ENCODE results near the gene PPCS.

Gene PPCS

GRCh38 chr1:42442662-42443061, 13.7 kb upstream of the PPCS start:
- Histone ChIP-seq H3K79me2 (ENCODE audit: low read length) (no peaks in the 10 kb centered on the region), H3K4me2 (ENCODE audit: low read depth, low read length) (no peak overlapping the region), H3K27me3 (replicated peaks; ENCODE audit: insufficient read depth, low read length) (no peaks in the 10 kb centered on the region), H3K9me2 (replicated peaks; ENCODE audit: insufficient read depth, low read length) (no peaks in the 10 kb centered on the region), H3F3A (ENCODE audit: insufficient read depth, low read length) (no peaks in the 10 kb centered on the region), H3K9ac (ENCODE audit: low read length) (no peak overlapping the region), H3K4me3 (ENCODE audit: low read length) (no peak overlapping the region), H3K9me3 (replicated peaks; ENCODE audit: insufficient read depth, low read length) (no peaks in the 10 kb centered on the region), H4K20me1 (ENCODE audit: insufficient read depth, low read length) (no peaks in the 10 kb centered on the region), H3K36me3 (replicated peaks; ENCODE audit: insufficient read depth, low read length) (no peaks in the 10 kb centered on the region), H3K27ac (ENCODE audit: low read length) (no peak overlapping the region), H3K4me1 (ENCODE audit: low read length) (no peaks in the 10 kb centered on the region), H2AFZ (ENCODE audit: low read length) (no peak overlapping the region)
- no peak for TF ChIP-seq EZH2phosphoT487 (IDR thresholded peaks at IDR 0.05; ENCODE audit: low read length)
- TF ChIP-seq CTCF (IDR thresholded peaks at IDR 0.05; ENCODE audit: low read length) = no peak
- no peak for TF ChIP-seq EZH2 (optimal IDR thresholded peaks at IDR 0.05; ENCODE audit: low read depth, low read length)
- DNase-seq = no peak

- Histone ChIP-seq H3K36me3 (replicated peaks; ENCODE audit: insufficient read depth, low read length) (no peaks in the 10 kb centered on the region), H3K79me2 (ENCODE audit: low read length) (no peaks in the 10 kb centered on the region), H3K9me2 (replicated peaks; ENCODE audit: insufficient read depth, low read length) (no peaks in the 10 kb centered on the region), H4K20me1 (ENCODE audit: insufficient read depth, low read length) (no peaks in the 10 kb centered on the region), H3K4me1 (ENCODE audit: low read length) (no peaks in the 10 kb centered on the region), H3K27ac (ENCODE audit: low read length) (no peak overlapping the region), H2AFZ (ENCODE audit: low read length) (no peak overlapping the region), H3K9me3 (replicated peaks; ENCODE audit: insufficient read depth, low read length) (no peaks in the 10 kb centered on the region), H3K4me2 (ENCODE audit: low read depth, low read length) (no peak overlapping the region), H3F3A (ENCODE audit: insufficient read depth, low read length) (no peaks in the 10 kb centered on the region), H3K27me3 (replicated peaks; ENCODE audit: insufficient read depth, low read length) (no peaks in the 10 kb centered on the region), H3K4me3 (ENCODE audit: low read length) (no peak overlapping the region), H3K9ac (ENCODE audit: low read length) (no peak overlapping the region)
- TF ChIP-seq CTCF (IDR thresholded peaks at IDR 0.05; ENCODE audit: low read length) (no peak), EZH2 (optimal IDR thresholded peaks at IDR 0.05; ENCODE audit: low read depth, low read length) (no peak), EZH2phosphoT487 (IDR thresholded peaks at IDR 0.05; ENCODE audit: low read length) (no peak)
- DNase-seq = no peak
Observed at GRCh38 chr1:42449256-42449655, 7.1 kb upstream of the PPCS start.

GRCh38 chr1:42450061-42450460, 6.3 kb upstream of the PPCS start:
- no peak overlapping the region for H3K27ac ChIP-seq (ENCODE audit: low read length)
- no peak for DNase-seq
- no peaks in the 10 kb centered on the region for H3K9me2 ChIP-seq (replicated peaks; ENCODE audit: insufficient read depth, low read length)
- no peaks in the 10 kb centered on the region for H4K20me1 ChIP-seq (ENCODE audit: insufficient read depth, low read length)
- H3K4me2 ChIP-seq (ENCODE audit: low read depth, low read length) = no peak overlapping the region
- no peak overlapping the region for H3K9ac ChIP-seq (ENCODE audit: low read length)
- no peaks in the 10 kb centered on the region for H3F3A ChIP-seq (ENCODE audit: insufficient read depth, low read length)
- H3K27me3 ChIP-seq (replicated peaks; ENCODE audit: insufficient read depth, low read length) = no peaks in the 10 kb centered on the region
- no peaks in the 10 kb centered on the region for H3K9me3 ChIP-seq (replicated peaks; ENCODE audit: insufficient read depth, low read length)
- H3K79me2 ChIP-seq (ENCODE audit: low read length) = no peaks in the 10 kb centered on the region
- H3K36me3 ChIP-seq (replicated peaks; ENCODE audit: insufficient read depth, low read length) = no peaks in the 10 kb centered on the region
- no peaks in the 10 kb centered on the region for H3K4me1 ChIP-seq (ENCODE audit: low read length)
- TF ChIP-seq EZH2 (optimal IDR thresholded peaks at IDR 0.05; ENCODE audit: low read depth, low read length) = no peak
- TF ChIP-seq CTCF (IDR thresholded peaks at IDR 0.05; ENCODE audit: low read length) = no peak
- no peak for TF ChIP-seq EZH2phosphoT487 (IDR thresholded peaks at IDR 0.05; ENCODE audit: low read length)
- no peak overlapping the region for H2AFZ ChIP-seq (ENCODE audit: low read length)
- no peak overlapping the region for H3K4me3 ChIP-seq (ENCODE audit: low read length)
